Fibroblast of lung (primary cell): ENCODE measurements around the gene CITED2. TPM values are rescaled to one million over a fixed set of nuclear protein-coding genes. Genes with fewer than 3 reads are reported as not detected.

ENCODE experiments used
- DNase-seq, 2 donors: peaks; one replicate each; pipeline versions ENCODE4 v3.0.0 to v3.0.0-alpha.2; 2010; ENCODE audit warnings: low read depth in 2 of 2
- H2AFZ ChIP-seq: 2 replicates; pipeline ENCODE4 v1.5.1; 2012; ENCODE audit warnings: low read length, control low read depth, inconsistent platforms
- H3K27ac ChIP-seq: 2 replicates; pipeline ENCODE4 v1.5.1; 2011; ENCODE audit warnings: low read length, control low read depth; ENCODE audit not compliant: insufficient read depth
- H3K27me3 ChIP-seq: 2 replicates; pipeline ENCODE4 v1.5.1; 2011; ENCODE audit warnings: mild to moderate bottlenecking, low read length; ENCODE audit not compliant: control insufficient read depth, insufficient read depth
- H3K36me3 ChIP-seq: 2 replicates; pipeline ENCODE4 v1.5.1; 2011; ENCODE audit warnings: low read length; ENCODE audit not compliant: control insufficient read depth, insufficient read depth
- H3K4me1 ChIP-seq: 2 replicates; pipeline ENCODE4 v1.5.1; 2011; ENCODE audit warnings: low read length; ENCODE audit not compliant: control insufficient read depth, insufficient read depth; ENCODE audit errors: extremely low read depth
- H3K4me2 ChIP-seq: 2 replicates; pipeline ENCODE4 v1.5.1; 2011; ENCODE audit warnings: low read length, control low read depth; ENCODE audit not compliant: insufficient read depth; ENCODE audit errors: extremely low read depth
- H3K4me3 ChIP-seq, 4 experiments: fragments of 200-600 bp in 1 of 4; sonication (generic) in 1 of 4; replicated peaks in 1 of 4; 2 replicates each; pipeline ENCODE4 v1.5.1; 2011 to 2016; ENCODE audit warnings: low read length in 4 of 4, low read depth in 3 of 4, mild to moderate bottlenecking in 3 of 4, control low read depth in 2 of 4, inconsistent platforms in 1 of 4, mixed read lengths in 1 of 4; ENCODE audit not compliant: insufficient read depth in 1 of 4; ENCODE audit errors: control extremely low read depth in 1 of 4
- H3K79me2 ChIP-seq: 2 replicates; pipeline ENCODE4 v1.5.1; 2012; ENCODE audit warnings: mild to moderate bottlenecking, low read length, inconsistent platforms; ENCODE audit not compliant: control insufficient read depth, insufficient read depth
- H3K9ac ChIP-seq: 2 replicates; pipeline ENCODE4 v1.5.1; 2011; ENCODE audit warnings: mild to moderate bottlenecking, low read length, control low read depth; ENCODE audit not compliant: insufficient read depth
- H3K9me3 ChIP-seq: 2 replicates; pipeline ENCODE4 v1.5.1; 2012; ENCODE audit warnings: low read depth, low read length; ENCODE audit not compliant: control insufficient read depth, insufficient read depth
- H4K20me1 ChIP-seq: 2 replicates; pipeline ENCODE4 v1.5.1; 2011; ENCODE audit warnings: low read length; ENCODE audit not compliant: control insufficient read depth, insufficient read depth; ENCODE audit errors: extremely low read depth
- CTCF ChIP-seq, 2 donors: IDR thresholded peaks in 1 of 2; conservative IDR thresholded peaks in 1 of 2; 1 replicate in 1 of 2; 2 replicates in 1 of 2; pipeline ENCODE4 v1.5.1; 2011 to 2012; ENCODE audit warnings: low read length in 2 of 2, control low read depth in 1 of 2, inconsistent platforms in 1 of 2, low read depth in 1 of 2, mild to moderate bottlenecking in 1 of 2
- EZH2 ChIP-seq: IDR thresholded peaks from 2 replicates; pipeline ENCODE4 v1.5.1; 2012; ENCODE audit warnings: low read length, control low read depth, mild to moderate bottlenecking; ENCODE audit errors: missing control alignments
- polyA plus RNA-seq, 2 donors: library from polyadenylated mRNA; depleted of rRNA in 1 of 2; stranded (reverse) in 1 of 2; unstranded in 1 of 2; fragments of >200 nt; gene quantifications; 2 replicates each; pipeline ENCODE4 v1.2.1, GENCODE V29; 2011 to 2012; ENCODE audit warnings: missing spikeins in 1 of 2
- total RNA-seq: library from RNA; depleted of rRNA; stranded (reverse); fragments of >200 nt; gene quantifications from 2 replicates; pipeline ENCODE4 v1.2.1, GENCODE V29; 2014

CITED2 gene
- total and polyA plus RNA-seq, 2 donors (not counting 1 experiment from before 2014, with no cell fraction given) = 139 to 370 TPM

GRCh38 chr6:139361211-139361610, 13.2 kb downstream of the CITED2 start:
- no peak for DNase-seq
- H3K27ac ChIP-seq = no peak overlapping the region
- H3K4me3 ChIP-seq = no peak overlapping the region
- H3K4me2 ChIP-seq = no peak overlapping the region
- no peaks in the 10 kb centered on the region for H3K79me2 ChIP-seq
- H2AFZ ChIP-seq = no peak overlapping the region
- TF ChIP-seq EZH2 = no peak
- no peak for TF ChIP-seq CTCF (conservative IDR thresholded peaks at IDR 0.05 in 1 of 2, IDR thresholded peaks at IDR 0.05 in 1 of 2; ENCODE audit: low read depth in 1 of 2, low read length in 2 of 2)
- H3K27me3 ChIP-seq = no peaks in the 10 kb centered on the region
- H3K9me3 ChIP-seq = no peaks in the 10 kb centered on the region
- no peaks in the 10 kb centered on the region for H3K36me3 ChIP-seq
- H4K20me1 ChIP-seq = no peaks in the 10 kb centered on the region
- no peaks in the 10 kb centered on the region for H3K4me1 ChIP-seq
- H3K9ac ChIP-seq = no peak overlapping the region

GRCh38 chr6:139356924-139357323, 17.5 kb downstream of the CITED2 start:
- no peaks in the 10 kb centered on the region for H3K36me3 ChIP-seq
- H3K9ac ChIP-seq = no peak overlapping the region
- H4K20me1 ChIP-seq = no peaks in the 10 kb centered on the region
- no peaks in the 10 kb centered on the region for H3K4me1 ChIP-seq
- H3K27ac ChIP-seq = no peak overlapping the region
- no peak overlapping the region for H3K4me2 ChIP-seq
- DNase-seq = no peak
- TF ChIP-seq CTCF (conservative IDR thresholded peaks at IDR 0.05 in 1 of 2, IDR thresholded peaks at IDR 0.05 in 1 of 2; ENCODE audit: low read depth in 1 of 2, low read length in 2 of 2) = no peak
- TF ChIP-seq EZH2 = no peak
- H3K27me3 ChIP-seq = no peaks in the 10 kb centered on the region
- no peak overlapping the region for H2AFZ ChIP-seq
- no peak overlapping the region for H3K4me3 ChIP-seq
- H3K79me2 ChIP-seq = no peaks in the 10 kb centered on the region
- no peaks in the 10 kb centered on the region for H3K9me3 ChIP-seq

GRCh38 chr6:139355777-139356445, 18.5 kb downstream of the CITED2 start:
- Histone ChIP-seq H2AFZ (no peak overlapping the region), H3K4me1 (no peaks in the 10 kb centered on the region), H3K9me3 (no peaks in the 10 kb centered on the region), H4K20me1 (no peaks in the 10 kb centered on the region), H3K9ac (no peak overlapping the region), H3K36me3 (no peaks in the 10 kb centered on the region), H3K27ac (no peak overlapping the region), H3K4me3 (no peak overlapping the region), H3K4me2 (no peak overlapping the region), H3K27me3 (no peaks in the 10 kb centered on the region), H3K79me2 (no peaks in the 10 kb centered on the region)
- no peak for DNase-seq
- TF ChIP-seq EZH2 = no peak
- TF ChIP-seq CTCF (conservative IDR thresholded peaks at IDR 0.05 in 1 of 2, IDR thresholded peaks at IDR 0.05 in 1 of 2; ENCODE audit: low read depth in 1 of 2, low read length in 2 of 2) = no peak
